GM21825 (cell line): ENCODE results near the gene KIF5A.

Experiments used
- ATAC-seq: cut with Tn5 transposase; IDR thresholded peaks from one replicate; pipeline ENCODE4 v1.9.1; 2021; ENCODE audit warnings: mild to moderate bottlenecking, moderate library complexity; ENCODE audit not compliant: unreplicated experiment

The KIF5A gene

DNA sequence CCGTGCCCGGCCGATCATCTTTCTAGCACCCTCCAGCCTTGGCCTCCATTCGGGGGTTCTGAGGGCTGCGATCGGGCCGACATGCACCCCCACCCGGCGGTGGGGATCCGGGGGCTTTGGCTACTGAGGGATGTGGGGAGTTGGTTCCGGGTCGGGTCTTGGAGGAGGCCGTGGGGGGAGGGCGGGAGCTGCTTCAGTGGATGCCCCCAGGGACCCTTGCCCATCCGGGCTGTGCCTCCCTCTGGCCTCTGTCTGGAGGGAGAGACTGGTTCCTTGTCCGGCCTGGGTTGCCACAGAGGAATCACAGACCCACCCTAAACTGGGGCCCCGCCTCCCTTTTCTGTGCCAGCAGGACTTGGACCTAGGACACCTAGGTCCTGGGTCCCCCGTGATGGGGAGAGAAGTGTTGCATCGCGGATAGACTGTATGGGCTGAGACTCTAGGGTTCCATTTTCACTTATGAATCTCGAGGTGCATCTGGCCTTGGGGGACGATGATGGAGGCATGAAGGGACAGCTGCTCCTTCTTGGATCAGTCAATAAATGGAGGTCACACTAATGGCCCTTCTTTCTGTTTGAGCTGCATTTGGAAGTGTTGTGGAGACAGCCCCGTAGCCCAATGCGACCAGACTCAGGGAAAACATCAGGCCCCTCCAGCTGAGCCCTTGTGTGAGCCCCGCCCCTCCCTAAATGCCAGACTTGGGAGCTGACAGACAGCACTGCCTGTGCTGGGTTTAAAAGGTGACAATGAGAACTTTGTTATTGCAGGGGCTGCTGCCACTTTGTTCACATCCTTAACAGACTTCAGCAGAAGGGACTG, 55.4 kb downstream of the KIF5A start:
- no peak for ATAC-seq

DNA sequence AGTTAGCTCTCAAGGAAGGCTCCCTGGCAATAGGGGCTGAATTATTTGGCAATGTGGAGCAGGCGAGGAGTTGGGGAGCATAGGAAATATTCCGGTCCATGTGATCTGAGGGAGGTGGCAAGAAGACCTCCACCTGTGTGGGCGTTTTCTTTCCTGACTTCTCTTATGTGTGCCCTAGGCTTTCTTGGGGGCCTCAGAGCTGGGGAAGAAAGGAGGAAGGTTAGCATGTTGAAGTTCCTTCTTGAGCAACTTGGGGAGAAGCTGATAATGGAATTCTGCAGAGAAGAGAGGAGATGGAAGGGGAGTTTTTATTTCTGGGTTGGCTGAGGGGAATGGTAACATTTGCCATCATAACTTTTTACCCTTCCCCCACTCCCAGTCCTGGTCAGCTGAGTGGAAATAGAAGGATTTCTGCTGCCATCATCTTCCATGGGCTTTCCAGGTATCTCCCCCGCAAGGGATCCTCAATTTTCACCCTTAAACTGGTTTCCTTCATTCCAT, 56.0 kb downstream of the KIF5A start:
- no peak for ATAC-seq

GRCh38 chr12:57606399-57606798, 56.6 kb downstream of the KIF5A start:
- no peak for ATAC-seq

GRCh38 chr12:57606821-57607220, 57.0 kb downstream of the KIF5A start:
- no peak for ATAC-seq

GRCh38 chr12:57607958-57608663, 58.3 kb downstream of the KIF5A start:
- no peak for ATAC-seq

- no peak for ATAC-seq
Measured at GRCh38 chr12:57609101-57609780, 59.4 kb downstream of the KIF5A start.

GRCh38 chr12:57609781-57610553, 60.1 kb downstream of the KIF5A start:
- no peak for ATAC-seq

DNA sequence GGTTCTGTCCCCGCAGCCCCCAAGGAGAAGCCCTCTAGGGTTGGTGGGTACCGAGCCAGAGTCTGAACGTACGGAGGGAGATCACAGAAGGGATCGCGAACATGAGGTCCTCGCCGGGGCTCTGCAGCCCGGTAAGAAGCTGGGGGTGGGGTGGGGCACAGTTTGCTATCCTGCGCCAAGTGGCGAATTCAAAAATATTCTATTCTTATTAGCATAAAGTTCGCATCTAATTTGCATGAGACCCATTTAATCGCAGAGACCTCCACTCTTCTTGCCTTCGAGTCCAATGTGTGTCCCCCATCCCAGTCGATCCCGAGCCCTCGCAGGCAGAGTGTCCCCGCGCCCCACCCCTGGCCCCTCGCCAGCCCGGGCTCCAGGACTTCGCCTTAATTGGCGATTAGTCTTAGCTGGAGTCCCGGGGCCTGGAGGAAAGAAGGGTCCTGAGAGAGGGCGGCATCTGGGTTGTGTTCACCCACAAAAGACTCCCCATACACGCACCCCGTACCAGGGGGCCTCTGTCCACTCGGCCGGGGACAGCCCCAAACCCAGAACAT, 60.8 kb downstream of the KIF5A start:
- ATAC-seq: no peak

GRCh38 chr12:57611108-57611826, 61.4 kb downstream of the KIF5A start, which contains the start of gene ARHGEF25:
TSS of gene ARHGEF25 (plus strand) at chr12:57611435. CDS start at chr12:57611895, 460 bp downstream.
- ATAC-seq: no peak

GRCh38 chr12:57611827-57612710, 62.2 kb downstream of the KIF5A start:
- ATAC-seq: no peak

DNA sequence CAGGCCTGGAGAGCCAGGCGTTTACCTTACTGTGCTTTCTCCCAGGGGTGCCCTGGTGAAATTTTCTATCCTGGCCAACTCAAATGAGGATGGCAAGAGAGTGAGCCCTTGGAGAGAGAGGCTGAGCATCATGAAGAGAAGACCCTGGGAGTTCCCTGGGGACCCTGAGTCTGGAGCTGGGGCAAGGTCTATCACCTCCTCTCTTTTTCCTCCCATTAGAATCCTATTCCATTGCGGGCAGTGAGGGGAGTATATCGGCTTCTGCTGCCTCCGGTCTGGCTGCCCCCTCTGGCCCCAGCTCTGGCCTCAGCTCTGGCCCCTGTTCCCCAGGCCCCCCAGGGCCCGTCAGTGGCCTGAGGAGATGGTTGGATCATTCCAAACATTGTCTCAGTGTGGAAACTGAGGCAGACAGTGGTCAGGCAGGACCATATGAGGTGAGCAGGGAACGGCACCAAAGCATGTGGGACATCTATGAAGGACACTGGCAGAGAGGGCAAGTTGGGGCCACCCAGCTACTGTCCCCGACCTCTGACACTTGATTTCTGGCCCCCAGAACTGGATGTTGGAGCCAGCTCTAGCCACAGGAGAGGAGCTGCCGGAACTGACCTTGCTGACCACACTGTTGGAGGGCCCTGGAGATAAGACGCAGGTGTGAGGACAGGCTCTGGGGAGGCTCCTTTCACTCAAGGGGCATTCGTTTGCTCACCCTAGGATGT, 63.0 kb downstream of the KIF5A start:
- no peak for ATAC-seq

DNA sequence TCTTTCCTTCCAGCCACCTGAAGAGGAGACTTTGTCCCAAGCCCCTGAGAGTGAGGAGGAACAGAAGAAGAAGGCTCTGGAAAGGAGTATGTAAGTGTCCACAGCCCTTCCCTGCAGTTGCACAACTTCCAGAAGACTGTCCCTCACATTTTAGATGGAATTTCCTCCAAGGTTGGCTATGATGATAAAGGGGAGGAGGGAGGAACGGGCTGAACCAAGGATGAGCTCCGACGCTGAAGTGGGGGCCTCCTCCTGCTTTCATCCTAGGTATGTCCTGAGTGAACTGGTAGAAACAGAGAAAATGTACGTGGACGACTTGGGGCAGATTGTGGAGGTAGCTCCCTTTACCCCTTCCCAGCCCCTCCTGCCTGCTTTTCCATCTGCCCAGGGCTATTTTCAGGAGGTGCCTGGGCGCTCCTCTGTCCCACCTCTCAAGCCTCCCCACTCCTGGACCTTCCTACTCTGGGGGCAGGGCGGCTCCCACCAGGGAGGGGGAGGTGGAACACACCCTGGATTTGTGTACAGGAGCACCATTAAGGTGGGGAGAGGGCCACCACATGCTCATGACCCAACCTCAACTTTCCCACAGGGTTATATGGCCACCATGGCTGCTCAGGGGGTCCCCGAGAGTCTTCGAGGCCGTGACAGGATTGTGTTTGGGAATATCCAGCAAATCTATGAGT, 63.7 kb downstream of the KIF5A start:
- no peak for ATAC-seq

GRCh38 chr12:57614178-57614947, 64.5 kb downstream of the KIF5A start:
- peak; percentile 57 for ATAC-seq

- ATAC-seq: no peak
Measured at GRCh38 chr12:57614948-57615500, 65.2 kb downstream of the KIF5A start.

- no peak for ATAC-seq
Measured at GRCh38 chr12:57615637-57616036, 65.8 kb downstream of the KIF5A start.

DNA sequence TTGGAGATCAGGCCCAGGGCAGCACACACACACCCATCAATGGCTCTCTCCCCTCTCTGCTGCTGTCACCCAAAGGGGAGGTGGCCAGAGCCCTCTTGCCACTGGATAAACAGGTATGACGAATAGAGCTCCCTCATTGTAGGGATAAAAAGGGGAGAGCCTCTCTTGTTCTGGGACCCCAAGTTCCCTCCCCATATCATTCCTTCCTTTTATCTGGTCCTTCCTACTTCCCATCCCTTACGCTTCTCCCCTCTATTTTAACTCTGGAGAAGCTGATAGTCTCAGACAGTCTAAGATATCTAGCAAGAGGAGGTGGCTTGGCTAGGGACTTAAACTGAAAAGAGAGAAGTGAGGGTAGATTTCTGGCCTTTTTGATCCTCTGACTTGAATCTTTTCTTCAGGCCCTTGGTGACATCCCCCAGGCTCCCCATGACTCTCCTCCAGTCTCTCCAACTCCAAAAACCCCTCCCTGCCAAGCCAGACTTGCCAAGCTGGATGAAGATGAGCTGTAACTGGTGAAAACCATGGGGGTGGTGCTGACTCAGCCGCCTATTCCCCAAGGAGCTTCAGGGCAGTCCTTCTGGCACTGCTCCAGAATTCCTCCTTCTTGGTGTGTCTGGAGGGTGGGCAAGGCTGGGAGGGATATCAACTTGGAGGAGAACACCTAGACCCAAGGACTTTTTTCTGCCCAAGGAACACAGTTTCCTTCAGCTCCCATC, 66.7 kb downstream of the KIF5A start:
- no peak for ATAC-seq
